LHCN-M2 (cell line): ENCODE results near the gene TMC1. TPM values are rescaled to one million over a fixed set of nuclear protein-coding genes. Genes with fewer than 3 reads are reported as not detected.
"Not testable (repeated sequence)": the region's sequence is repeated elsewhere in the genome, so short reads cannot be mapped to it uniquely, and the experiment has no call there.

Experiments used
- DNase-seq: peaks from one replicate; pipeline ENCODE4 v3.0.0-alpha.2; 2012; ENCODE audit warnings: low read depth
- total RNA-seq: library from RNA; depleted of rRNA; stranded (reverse); fragments of >200 nt; gene quantifications from 2 replicates; pipeline ENCODE4 v1.2.3, GENCODE V29; 2014

TMC1 gene
- total RNA-seq, 1 experiment from 2014 or later = not detected

DNA sequence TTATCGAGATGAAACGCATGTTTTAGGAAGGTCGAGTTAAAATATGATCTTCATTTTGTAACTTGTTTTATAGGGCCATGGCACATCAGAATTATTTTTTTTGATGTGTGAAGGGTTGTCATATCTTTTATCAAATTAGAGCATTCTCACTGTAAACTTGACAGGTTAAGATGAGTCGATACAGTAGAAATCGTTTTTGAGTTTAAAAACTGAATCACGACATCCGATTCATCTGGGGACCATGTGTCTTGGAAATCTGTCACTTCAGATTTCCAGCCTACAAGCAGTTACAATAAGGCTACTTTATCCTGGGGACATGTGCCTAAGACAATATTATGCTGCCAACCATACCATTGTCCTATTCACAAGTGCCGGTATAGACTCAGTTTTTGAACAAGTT, 295.3 kb downstream of the TMC1 start:
- no peak for DNase-seq

DNA sequence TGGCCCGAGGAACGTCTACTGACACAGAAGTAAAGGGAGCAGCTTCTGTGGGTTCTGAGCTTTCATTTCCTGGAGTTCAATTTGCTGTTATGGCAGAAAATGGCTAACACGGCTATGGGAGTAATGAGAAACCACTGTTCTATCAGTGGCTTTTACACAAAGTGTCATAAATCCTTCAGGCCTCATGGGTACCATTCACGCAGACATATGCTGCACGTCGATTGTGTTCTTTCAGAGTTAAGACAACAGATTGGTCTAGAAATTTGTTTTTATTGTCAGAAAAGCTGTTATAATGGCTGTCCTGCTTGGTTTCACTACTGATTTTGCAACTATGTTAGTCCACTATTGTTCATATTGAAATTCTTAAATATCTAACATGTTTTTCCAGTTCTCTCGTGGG, 296.0 kb downstream of the TMC1 start:
- no peak for DNase-seq

DNA sequence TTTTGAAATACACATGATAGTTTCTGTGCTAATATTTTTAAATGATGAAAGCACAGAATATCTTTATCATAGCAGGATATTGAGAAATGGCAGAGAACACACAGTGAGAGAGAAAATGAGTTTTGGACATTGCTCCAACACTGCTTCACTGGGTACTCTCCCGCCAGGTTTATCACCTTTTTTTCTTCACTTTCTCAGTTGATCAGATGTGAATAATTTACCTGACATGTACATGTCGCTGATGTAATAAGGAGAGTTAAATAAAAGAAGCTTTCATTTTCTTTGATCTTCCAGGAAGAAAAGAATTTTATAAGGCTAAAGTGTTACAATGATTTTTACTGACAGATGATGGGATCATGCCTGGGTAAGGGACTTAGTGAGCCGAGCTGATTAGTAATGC, 297.0 kb downstream of the TMC1 start:
- no peak for DNase-seq

DNA sequence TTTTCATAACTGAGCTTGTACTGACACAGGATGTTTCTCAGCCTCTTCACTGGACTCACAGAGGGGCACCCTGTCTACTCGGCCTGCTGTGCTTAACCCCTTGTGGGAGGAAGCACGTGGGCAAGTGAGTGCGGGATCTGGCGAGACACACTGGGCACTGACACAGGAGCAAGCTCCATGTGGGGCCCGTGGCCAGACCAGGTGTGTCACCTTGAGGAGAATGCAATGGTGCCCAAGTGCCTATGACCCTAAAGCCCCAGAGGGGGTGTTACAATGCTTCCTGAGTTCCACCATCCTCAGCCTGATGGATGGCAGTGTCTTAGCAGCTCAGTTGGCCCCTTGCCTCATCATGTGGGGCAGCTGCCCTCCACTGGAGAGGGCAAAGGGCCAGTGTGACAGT, 302.6 kb downstream of the TMC1 start:
- DNase-seq = no peak

- no peak for DNase-seq
These were observed 305.9 kb downstream of the TMC1 start for GRCh38 chr9:72826996-72827949.

DNA sequence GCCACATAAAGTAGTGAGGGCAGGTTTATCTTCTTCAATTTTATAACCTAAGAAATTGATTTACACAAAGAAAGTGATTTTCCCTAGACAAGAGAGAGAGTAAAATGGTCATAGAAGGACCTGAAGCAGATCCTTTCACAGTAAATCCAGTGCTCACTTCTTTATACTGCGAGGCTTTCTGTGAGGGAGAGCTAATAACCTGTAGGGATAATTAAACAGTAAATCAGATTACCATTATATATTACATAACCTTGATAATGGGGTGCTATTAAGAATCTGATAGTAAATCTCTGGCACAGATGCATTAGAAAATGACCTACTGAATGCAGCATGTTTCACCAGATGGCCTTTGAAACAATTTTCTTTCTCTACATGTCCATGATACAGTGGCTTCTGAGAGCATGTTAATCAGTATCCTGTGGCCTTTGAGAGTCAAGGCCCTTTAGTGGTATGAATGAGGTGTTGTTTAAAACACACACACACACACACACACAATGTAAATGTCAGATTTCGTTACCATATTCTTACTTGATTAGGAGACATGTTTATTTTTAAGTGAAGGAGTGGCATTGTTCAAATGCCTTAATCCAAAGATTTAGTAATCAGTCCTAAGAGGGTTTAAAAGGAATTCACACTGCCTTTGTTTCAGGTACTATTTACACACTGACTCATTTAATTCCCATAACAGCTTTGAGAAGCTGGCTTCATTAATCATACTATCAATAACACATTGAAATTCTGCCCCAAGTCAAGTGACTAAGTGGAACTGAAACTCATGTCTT, 306.7 kb downstream of the TMC1 start:
- DNase-seq = peak; percentile 29

DNA sequence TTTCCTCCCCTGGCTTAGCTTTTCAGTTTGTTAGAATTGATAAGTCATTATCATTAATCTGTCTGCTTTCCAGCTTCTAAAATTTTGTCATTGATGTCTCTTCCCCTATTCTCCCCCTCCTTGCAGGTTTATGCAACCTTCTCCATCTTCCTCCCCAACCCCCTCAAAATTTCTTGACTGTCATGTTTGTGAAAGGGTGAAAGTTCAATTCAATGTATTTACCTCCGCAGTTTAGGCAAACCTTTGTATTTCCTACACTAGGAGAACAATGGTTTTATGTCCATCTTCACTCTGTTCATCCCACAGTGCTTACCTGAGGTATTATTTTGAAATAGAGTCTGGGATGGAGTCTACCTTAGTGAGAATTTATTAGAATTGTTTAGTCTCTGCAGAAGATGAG, 313.6 kb downstream of the TMC1 start:
- no peak for DNase-seq

DNA sequence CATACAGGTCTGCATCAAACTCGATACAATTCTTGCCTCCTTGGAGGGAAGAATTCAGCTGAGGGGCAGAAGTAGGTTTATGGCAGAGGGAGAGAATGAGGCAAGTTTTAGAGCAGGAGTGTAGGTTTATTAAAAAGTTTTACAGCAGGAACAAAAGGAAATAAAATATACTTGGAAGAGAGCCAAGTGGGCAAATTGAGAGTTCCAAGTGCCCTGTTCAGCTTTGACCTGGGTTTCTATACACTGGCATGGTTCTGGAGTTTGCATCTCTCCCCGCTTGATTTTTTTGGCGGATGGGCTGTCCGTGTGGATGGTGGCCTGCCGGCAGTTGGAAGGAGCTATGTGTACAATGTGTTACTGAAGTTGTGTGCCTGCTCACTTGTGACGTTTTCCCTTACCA, 315.4 kb downstream of the TMC1 start:
- no peak for DNase-seq

DNA sequence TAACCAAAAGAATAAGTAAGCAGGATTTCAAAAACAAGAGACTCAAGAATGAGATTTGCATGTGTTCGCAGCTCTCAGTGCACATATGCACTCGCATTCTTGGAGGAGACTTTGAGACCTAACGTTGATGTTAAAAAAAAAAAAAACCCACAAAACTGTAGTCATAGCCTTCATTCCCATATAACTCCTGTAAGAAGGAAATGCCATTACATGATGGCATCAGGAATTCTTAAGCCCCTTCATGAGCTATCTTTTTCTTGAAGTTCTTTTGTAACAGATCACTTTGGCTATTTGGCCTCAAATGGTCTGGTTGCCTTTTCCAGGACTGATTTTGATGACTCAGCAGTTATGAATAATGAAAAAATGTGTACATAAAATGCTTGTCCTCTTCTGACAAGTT, 317.7 kb downstream of the TMC1 start:
- no peak for DNase-seq

DNA sequence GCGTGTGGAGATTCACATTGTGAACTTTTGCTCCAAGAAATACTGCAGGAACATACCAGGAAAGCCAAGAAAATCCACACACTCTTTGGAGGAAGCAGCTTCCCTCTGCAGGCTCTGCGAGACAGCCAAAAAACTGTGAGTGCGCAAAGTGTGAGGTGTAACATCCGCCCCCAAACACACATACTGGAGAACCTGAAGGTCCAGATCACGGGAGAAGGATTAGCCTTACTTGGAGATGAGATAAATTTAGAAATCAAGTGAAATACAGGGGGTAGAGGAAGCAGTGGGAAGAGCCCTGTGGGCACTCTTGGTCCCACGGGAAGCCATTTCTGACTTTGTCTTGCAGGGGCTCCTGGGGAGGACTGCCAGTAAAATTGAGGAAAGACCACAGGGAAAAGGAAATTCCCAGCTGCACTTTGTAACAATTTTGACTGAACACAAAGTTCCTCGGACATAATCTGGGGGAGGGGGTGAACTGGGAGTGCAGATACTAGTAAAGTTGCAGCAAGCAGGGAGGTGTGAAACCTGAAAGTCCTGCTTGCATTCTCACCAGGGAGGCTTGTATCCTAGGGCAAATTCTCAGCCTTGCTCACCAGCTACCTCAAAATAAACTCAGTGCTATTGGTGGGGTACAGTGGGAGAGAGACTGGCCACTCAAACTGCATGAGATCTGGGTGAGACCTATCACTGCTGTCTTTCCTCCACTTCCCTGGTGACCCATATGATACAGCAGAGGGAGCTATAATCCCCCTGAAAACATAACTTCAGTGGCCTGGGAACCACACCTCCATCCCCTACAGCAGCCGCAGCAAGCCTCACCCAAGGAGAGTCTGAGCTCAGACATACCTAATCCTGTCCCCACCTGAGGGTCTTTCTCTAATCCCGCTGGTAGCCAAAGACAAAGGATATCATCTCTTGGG, 322.4 kb downstream of the TMC1 start:
- DNase-seq = no peak

GRCh38 chr9:72844440-72844768, 323.0 kb downstream of the TMC1 start:
- DNase-seq = peak; percentile 29

DNA sequence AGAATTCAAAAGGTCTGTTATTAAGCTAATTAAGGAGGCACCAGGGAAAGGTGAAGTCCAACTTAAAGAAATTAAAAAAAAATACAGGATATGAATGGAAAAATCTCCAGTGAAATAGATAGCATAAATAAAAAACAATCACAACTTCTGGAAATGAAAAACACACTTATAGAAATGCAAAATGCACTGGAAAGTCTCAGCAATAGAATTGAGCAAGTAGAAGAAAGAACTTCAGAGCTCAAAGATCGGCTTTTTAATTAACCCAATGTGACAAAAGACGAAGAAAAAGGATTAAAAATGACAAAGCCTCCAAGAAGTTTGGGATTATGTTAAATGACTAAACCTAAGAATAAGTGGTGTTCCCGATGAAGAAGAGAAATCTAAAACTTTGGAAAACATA, 323.6 kb downstream of the TMC1 start:
- DNase-seq = not testable (repeated sequence)

- not testable (repeated sequence) for DNase-seq
These were observed 328.8 kb downstream of the TMC1 start for GRCh38 chr9:72850209-72850608.

GRCh38 chr9:72855321-72855720, 333.9 kb downstream of the TMC1 start:
- DNase-seq = no peak

GRCh38 chr9:72855890-72856523, 334.6 kb downstream of the TMC1 start:
- DNase-seq = no peak

- DNase-seq = peak; percentile 75
These were observed 335.7 kb downstream of the TMC1 start for GRCh38 chr9:72856972-72857623.

DNA sequence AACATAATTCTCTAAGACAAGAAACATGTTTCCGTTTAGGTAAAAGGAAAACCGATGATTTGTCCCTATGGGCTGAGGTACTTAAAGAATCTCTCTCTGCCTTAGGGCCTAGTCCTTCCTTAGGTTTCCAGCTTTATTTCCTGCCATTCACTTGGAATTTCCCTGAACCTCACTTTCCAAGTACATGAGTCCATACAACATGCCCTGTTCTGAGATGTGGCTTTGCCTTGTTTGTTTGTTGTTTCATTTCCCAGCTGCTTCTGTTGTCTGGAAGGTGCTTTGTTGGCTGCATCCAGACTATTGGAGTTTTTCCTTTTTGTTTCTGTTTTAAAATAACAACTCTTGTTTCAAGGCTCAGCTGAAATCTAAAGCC, 336.2 kb downstream of the TMC1 start:
- peak; percentile 11 for DNase-seq

GRCh38 chr9:72858089-72858912, 336.9 kb downstream of the TMC1 start:
- DNase-seq = peak; percentile 51

GRCh38 chr9:72862788-72863187, 341.4 kb downstream of the TMC1 start:
- DNase-seq = not testable (repeated sequence)
